ENCODE results near the gene PADI1. TPM values are rescaled to one million over a fixed set of nuclear protein-coding genes. Genes with fewer than 3 reads are reported as not detected.

PADI1 gene
- polyA plus RNA-seq, 1 donor from 2014 or later = 0.66 TPM

Small RNA genes lying within 50 kb of the gene (small RNA-seq; reads per million reads assigned to genes)
- 0 reads per million in 3 experiments for gene MIR3972

Other genes starting within 250 kb of the PADI1 start
- gene MFAP2, start 224.5 kb upstream of the PADI1 start, polyA plus RNA-seq = 68.4 and 80.8 TPM in 2 replicates
- gene ATP13A2, start 193.2 kb upstream of the PADI1 start, polyA plus RNA-seq = 43.3 and 72.3 TPM in 2 replicates
- gene SDHB, start 151.1 kb upstream of the PADI1 start, polyA plus RNA-seq = 113 and 129 TPM in 2 replicates
- 1.6 and 2.2 TPM in 2 replicates for gene PADI2, start 85.7 kb upstream of the PADI1 start, polyA plus RNA-seq
- gene PADI3, start 44.0 kb downstream of the PADI1 start, polyA plus RNA-seq = not detected in 2 replicates
- not detected in 2 replicates for gene PADI4, start 103.1 kb downstream of the PADI1 start, polyA plus RNA-seq
- gene PADI6, start 167.1 kb downstream of the PADI1 start, polyA plus RNA-seq = not detected in 2 replicates
- 34.4 and 38.5 TPM in 2 replicates for gene RCC2, start 234.5 kb downstream of the PADI1 start, polyA plus RNA-seq

Data from neural cell (in vitro differentiated cells).